Neural progenitor cell (in vitro differentiated cells): Measurements from ENCODE around the gene DIRAS1.

Experiments
- CTCF ChIP-seq: fragments of 200-600 bp; sonication (generic); IDR thresholded peaks from 2 replicates; pipeline ENCODE4 v1.5.1; 2017; ENCODE audit warnings: antibody characterized with exemption, mild to moderate bottlenecking
- EZH2 ChIP-seq: fragments of 200-600 bp; sonication (generic); IDR thresholded peaks from 2 replicates; pipeline ENCODE4 v1.6.1; 2017; ENCODE audit warnings: antibody characterized with exemption, mild to moderate bottlenecking, moderate library complexity
- EZH2phosphoT487 ChIP-seq: fragments of 200-600 bp; sonication (generic); IDR thresholded peaks from 2 replicates; pipeline ENCODE4 v1.6.1; 2017; ENCODE audit warnings: antibody characterized with exemption

- TF ChIP-seq EZH2 (no peak), CTCF (no peak), EZH2phosphoT487 (no peak)
Measured at GRCh38 chr19:2755811-2756210, 34.6 kb upstream of the DIRAS1 start.
